Gastroesophageal sphincter (tissue), 3 donors: Measurements from ENCODE around the gene RBM33.

Experiments
- EP300 ChIP-seq: sonication (generic); formaldehyde crosslinking; IDR thresholded peaks from one replicate; pipeline ENCODE4 v1.6.1; 2017; ENCODE audit warnings: antibody characterized with exemption, mild to moderate bottlenecking
- POLR2A ChIP-seq, 2 donors: fragments of 450-650 bp; IDR thresholded peaks; one replicate each; pipeline ENCODE4 v1.6.1; 2017; ENCODE audit warnings: antibody characterized with exemption in 2 of 2, mild to moderate bottlenecking in 2 of 2, moderate library complexity in 1 of 2
- TF ChIP-seq, protein P1 (sequence below), 4 experiments: fragments of 200-600 bp in 2 of 4; fragments of 450-650 bp in 2 of 4; sonication (generic) in 1 of 4; IDR thresholded peaks; one replicate each; pipeline ENCODE4 v1.5.1; 2017 to 2019; ENCODE audit warnings: antibody characterized with exemption in 4 of 4, mild to moderate bottlenecking in 2 of 4, moderate library complexity in 2 of 4

DNA sequence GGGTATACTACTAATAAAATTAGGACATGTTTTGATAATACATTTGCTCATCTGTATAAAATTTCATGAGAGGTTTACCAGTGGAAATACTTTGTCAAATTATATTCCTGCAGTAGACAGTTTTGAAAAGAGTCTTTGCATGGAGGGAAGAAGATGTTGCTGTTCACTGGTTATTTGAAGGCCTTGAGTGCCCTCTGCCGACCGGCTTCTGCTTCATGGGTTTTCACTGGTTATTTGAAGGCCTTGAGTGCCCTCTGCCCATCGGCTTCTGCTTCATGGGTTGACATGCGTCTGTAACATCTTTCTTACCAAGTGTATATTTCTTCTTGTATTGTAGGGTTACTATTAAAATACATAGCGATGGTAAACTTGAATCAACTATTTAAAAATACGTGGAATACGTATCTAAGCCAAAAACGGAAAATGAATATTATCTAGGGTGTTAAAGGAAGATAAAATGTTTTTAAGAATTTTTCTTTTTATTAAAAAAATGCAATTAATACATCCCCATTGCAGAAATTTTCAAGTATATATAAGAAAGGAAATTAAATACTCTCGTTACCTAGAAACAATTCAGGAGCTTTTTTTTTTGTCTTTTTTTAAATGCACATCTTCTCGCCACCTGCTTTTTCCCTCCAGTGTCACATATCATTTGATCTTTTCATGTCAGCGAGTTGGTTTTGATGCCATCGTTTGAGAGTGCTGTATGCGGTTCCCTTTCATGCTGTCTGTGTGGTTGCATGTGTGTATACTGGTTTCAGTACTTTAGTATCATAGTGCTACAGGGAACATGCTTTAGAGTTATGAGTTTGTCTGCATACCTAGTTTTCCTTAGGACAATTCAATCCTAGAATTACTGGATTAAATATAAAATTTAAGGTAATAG, 94.4 kb downstream of the RBM33 start:
- TF ChIP-seq, protein P1, sequence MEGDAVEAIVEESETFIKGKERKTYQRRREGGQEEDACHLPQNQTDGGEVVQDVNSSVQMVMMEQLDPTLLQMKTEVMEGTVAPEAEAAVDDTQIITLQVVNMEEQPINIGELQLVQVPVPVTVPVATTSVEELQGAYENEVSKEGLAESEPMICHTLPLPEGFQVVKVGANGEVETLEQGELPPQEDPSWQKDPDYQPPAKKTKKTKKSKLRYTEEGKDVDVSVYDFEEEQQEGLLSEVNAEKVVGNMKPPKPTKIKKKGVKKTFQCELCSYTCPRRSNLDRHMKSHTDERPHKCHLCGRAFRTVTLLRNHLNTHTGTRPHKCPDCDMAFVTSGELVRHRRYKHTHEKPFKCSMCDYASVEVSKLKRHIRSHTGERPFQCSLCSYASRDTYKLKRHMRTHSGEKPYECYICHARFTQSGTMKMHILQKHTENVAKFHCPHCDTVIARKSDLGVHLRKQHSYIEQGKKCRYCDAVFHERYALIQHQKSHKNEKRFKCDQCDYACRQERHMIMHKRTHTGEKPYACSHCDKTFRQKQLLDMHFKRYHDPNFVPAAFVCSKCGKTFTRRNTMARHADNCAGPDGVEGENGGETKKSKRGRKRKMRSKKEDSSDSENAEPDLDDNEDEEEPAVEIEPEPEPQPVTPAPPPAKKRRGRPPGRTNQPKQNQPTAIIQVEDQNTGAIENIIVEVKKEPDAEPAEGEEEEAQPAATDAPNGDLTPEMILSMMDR (IDR thresholded peaks at IDR 0.05) = peak; percentile 27 to 64 (median 42)
- TF ChIP-seq EP300 (no peak), POLR2A (IDR thresholded peaks at IDR 0.05) (no peak)
